GM12878 (cell line): ENCODE data around the gene MYO1D. TPM values are rescaled to one million over a fixed set of nuclear protein-coding genes. Genes with fewer than 3 reads are reported as not detected.

Experiments
- ATAC-seq: fragments of 200-7000 bp; cut with Tn5 transposase; 3 replicates; pipeline ENCODE4 v1.9.1; 2020; ENCODE audit warnings: mild to moderate bottlenecking, moderate library complexity
- BruUV-seq: library from RNA; stranded (reverse); fragments of 400-500 nt; replicated peaks from 2 replicates; lab custom pipeline; 2021; lab: Mats Ljungman, UMichigan
- CTCF ChIA-PET: fragments of 300-600 bp; sonication (Branson Sonifier 250); formaldehyde crosslinking; extraction: SDS; loops from one replicate; lab custom pipeline; 2021; ENCODE audit warnings: inconsistent platforms; lab: Yijun Ruan, JAX
- POLR2A ChIA-PET: fragments of 350-600 bp; formaldehyde crosslinking; extraction: SDS; loops from one replicate; lab custom pipeline; 2021; ENCODE audit warnings: inconsistent platforms; lab: Charles Lee
- RAD21 ChIA-PET: fragments of 300-600 bp; sonication (Branson Sonifier 250); formaldehyde crosslinking; loops from one replicate; lab custom pipeline; 2023; ENCODE audit warnings: antibody characterized with exemption; ENCODE audit not compliant: unreplicated experiment; lab: Charles Lee
- SMC1A ChIA-PET: fragments of 300-600 bp; sonication (Branson Sonifier 250); formaldehyde crosslinking; loops from one replicate; lab custom pipeline; 2023; ENCODE audit not compliant: unreplicated experiment, uncharacterized antibody; lab: Charles Lee
- DNase-seq: peaks from one replicate; pipeline ENCODE4 v3.0.0-alpha.2; 2011; ENCODE audit warnings: low read depth, low spot score
- FAIRE-seq: peaks from 3 replicates; lab custom pipeline; 2011; peaks lifted over from hg19 to GRCh38; lab: Jason Lieb, UNC
- H2AFZ ChIP-seq: 2 replicates; pipeline ENCODE4 v1.6.0; 2011; ENCODE audit warnings: low read depth, low read length, control low read depth; ENCODE audit not compliant: control insufficient read depth
- H3K27ac ChIP-seq: 2 replicates; pipeline ENCODE4 v1.5.1; 2011; ENCODE audit warnings: control low read depth; ENCODE audit not compliant: control insufficient read depth, insufficient read depth
- H3K27me3 ChIP-seq, 2 experiments: replicated peaks in 1 of 2; 2 replicates each; pipeline versions ENCODE4 v1.6.0 to v1.6.1; 2011; ENCODE audit warnings: low read length in 1 of 2; ENCODE audit not compliant: control insufficient read depth in 2 of 2, insufficient read depth in 2 of 2
- H3K36me3 ChIP-seq, 2 experiments: 2 replicates each; pipeline ENCODE4 v1.5.1; 2011; ENCODE audit warnings: low read length in 1 of 2; ENCODE audit not compliant: control insufficient read depth in 2 of 2, insufficient read depth in 2 of 2
- H3K4me1 ChIP-seq: 2 replicates; pipeline ENCODE4 v1.6.1; 2011; ENCODE audit warnings: mild to moderate bottlenecking, low read length, moderate library complexity, mixed read lengths; ENCODE audit not compliant: control insufficient read depth, insufficient read depth
- H3K4me2 ChIP-seq: 2 replicates; pipeline ENCODE4 v1.6.0; 2011; ENCODE audit warnings: control low read depth; ENCODE audit not compliant: control insufficient read depth, insufficient read depth
- H3K4me3 ChIP-seq: fragments of 200-600 bp; sonication (generic); 2 replicates; pipeline ENCODE4 v1.5.1; 2016
- H3K79me2 ChIP-seq: 2 replicates; pipeline ENCODE4 v1.6.0; 2011; ENCODE audit warnings: low read length; ENCODE audit not compliant: control insufficient read depth, insufficient read depth
- H3K9ac ChIP-seq: 2 replicates; pipeline ENCODE4 v1.8.0; 2011; ENCODE audit warnings: low read length, control low read depth, mixed read lengths; ENCODE audit not compliant: control insufficient read depth, insufficient read depth
- H3K9me3 ChIP-seq: replicated peaks from 3 replicates; pipeline ENCODE4 v1.5.1; 2011; ENCODE audit warnings: mild to moderate bottlenecking, low read length; ENCODE audit not compliant: control insufficient read depth, insufficient read depth
- H4K20me1 ChIP-seq: 2 replicates; pipeline ENCODE4 v1.6.0; 2011; ENCODE audit not compliant: control insufficient read depth, insufficient read depth
- DPF2 ChIP-seq: fragments of 450-650 bp; IDR thresholded peaks from 2 replicates; pipeline ENCODE4 v1.6.1; 2017; ENCODE audit warnings: mild to moderate bottlenecking
- GATAD2B ChIP-seq: fragments of 450-650 bp; conservative IDR thresholded peaks from 2 replicates; pipeline ENCODE4 v1.6.1; 2017; ENCODE audit warnings: low read depth, mild to moderate bottlenecking, moderate library complexity
- MYB ChIP-seq: fragments of 150-350 bp; IDR thresholded peaks from 2 replicates; pipeline ENCODE4 v1.6.1; 2014; ENCODE audit warnings: mild to moderate bottlenecking, low read depth, low read length, borderline replicate concordance
- RELA ChIP-seq: fragments of 450-650 bp; IDR thresholded peaks from 2 replicates; pipeline ENCODE4 v1.8.0; 2014; ENCODE audit warnings: borderline replicate concordance; ENCODE audit not compliant: partially characterized antibody
- SREBF1 ChIP-seq: IDR thresholded peaks from 2 replicates; pipeline ENCODE4 v1.6.1; 2012; ENCODE audit warnings: mild to moderate bottlenecking, low read length
- WRNIP1 ChIP-seq: IDR thresholded peaks from 2 replicates; pipeline ENCODE4 v1.6.1; 2011; ENCODE audit warnings: low read depth, low read length, improper control_type of control experiment, borderline replicate concordance
- YY1 ChIP-seq: IDR thresholded peaks from 2 replicates; pipeline ENCODE4 v1.6.1; 2011; ENCODE audit warnings: low read depth, mild to moderate bottlenecking, low read length
- WGBS: methylation state at CpG from one replicate; pipeline ENCODE4 v1.1.6; 2016; ENCODE audit warnings: low lambda C conversion rate; ENCODE audit not compliant: insufficient replicate concordance, insufficient coverage; ENCODE audit errors: missing lambda C conversion rate; 5-methylcytosine and 5-hydroxymethylcytosine counted together
- in situ Hi-C: fragments of 300-500 bp; cut with MboI; formaldehyde crosslinking; loops from 9 replicates; pipeline ENCODE4 v1.14.3; 2018; ENCODE audit warnings: mixed read lengths
- intact Hi-C: fragments of 100-400 bp; cut with micrococcal nuclease; formaldehyde crosslinking; loops from one replicate; pipeline ENCODE4 v1.14.2; 2022; ENCODE audit not compliant: unreplicated experiment
- polyA plus RNA-seq, 11 experiments: library from polyadenylated mRNA; depleted of rRNA in 4 of 11; unstranded in 6 of 11; stranded (reverse) in 5 of 11; fragments of >200 nt; fragmentation: Nextera tagmentation in 4 of 11; fragmentation: Illumina TruSeq in 1 of 11; extraction: Ambion mirVana in 4 of 11; extraction: Trizol in 1 of 11; gene quantifications; 1 replicate in 1 of 11; 2 replicates in 10 of 11; pipeline versions ENCODE4 v1.2.1 to v1.2.3, GENCODE V29; 2011 to 2016; ENCODE audit warnings: inconsistent platforms in 2 of 11, missing spikeins in 2 of 11, low read depth in 1 of 11
- total RNA-seq, 4 experiments: library from RNA; depleted of rRNA in 3 of 4; stranded (reverse); fragments of >200 nt in 3 of 4; fragmentation: Illumina TruSeq in 1 of 4; extraction: Trizol in 1 of 4; gene quantifications; 2 replicates each; pipeline versions ENCODE4 v1.2.1 to v1.2.3, GENCODE V29; 2013 to 2021
- TF ChIP-seq, protein P1 (sequence below): fragments of 450-650 bp; IDR thresholded peaks from 2 replicates; pipeline ENCODE4 v1.6.1; 2017; ENCODE audit warnings: mild to moderate bottlenecking

The MYO1D gene
- total and polyA plus RNA-seq, 10 of the 15 experiments (the other 5 are each of a cell fraction or from before 2014, with no cell fraction given) = 1.8 to 37.7 (median 25.4) TPM

GRCh38 chr17:32546031-32546444 is 330.9 kb downstream of the MYO1D start:
- intact Hi-C loops = no loop called here
- ATAC-seq = no peak
- no peak for FAIRE-seq
- Histone ChIP-seq H3K9me3 (no peaks in the 10 kb centered on the region), H4K20me1 (no peaks in the 10 kb centered on the region), H3K27ac (no peak overlapping the region), H3K36me3 (no peaks in the 10 kb centered on the region), H3K4me1 (peaks cover 6% of the 10 kb centered on the region), H3K79me2 (no peaks in the 10 kb centered on the region), H3K4me2 (no peak overlapping the region), H2AFZ (no peak overlapping the region), H3K9ac (no peak overlapping the region), H3K4me3 (no peak overlapping the region), H3K27me3 (no peaks in the 10 kb centered on the region)
- ChIA-PET POLR2A (interaction anchor here (0.6 to 1.7 kb wide), 12 partner anchors 9 to 313 kb away, joined by 3 to 10 read pairs (median 4); partner anchors contain the start of gene PSMD11), CTCF (interaction anchor here (1.0 to 1.4 kb wide), 2 partner anchors 12 to 113 kb away, joined by 3 to 5 read pairs; no protein-coding TSS in a partner anchor), RAD21 (interaction anchor here (0.6 to 1.3 kb wide), 5 partner anchors 8 to 42 kb away, joined by 3 read pairs; no protein-coding TSS in a partner anchor), SMC1A (interaction anchor here (0.8 to 2.7 kb wide), 6 partner anchors 10 to 60 kb away, joined by 3 to 10 read pairs (median 9); partner anchors contain the start of gene CDK5R1)
- no TSS peak for BruUV-seq
- no peak for TF ChIP-seq YY1
- no peak for TF ChIP-seq RELA
- TF ChIP-seq DPF2 = no peak
- TF ChIP-seq WRNIP1 = no peak
- TF ChIP-seq, protein P1, sequence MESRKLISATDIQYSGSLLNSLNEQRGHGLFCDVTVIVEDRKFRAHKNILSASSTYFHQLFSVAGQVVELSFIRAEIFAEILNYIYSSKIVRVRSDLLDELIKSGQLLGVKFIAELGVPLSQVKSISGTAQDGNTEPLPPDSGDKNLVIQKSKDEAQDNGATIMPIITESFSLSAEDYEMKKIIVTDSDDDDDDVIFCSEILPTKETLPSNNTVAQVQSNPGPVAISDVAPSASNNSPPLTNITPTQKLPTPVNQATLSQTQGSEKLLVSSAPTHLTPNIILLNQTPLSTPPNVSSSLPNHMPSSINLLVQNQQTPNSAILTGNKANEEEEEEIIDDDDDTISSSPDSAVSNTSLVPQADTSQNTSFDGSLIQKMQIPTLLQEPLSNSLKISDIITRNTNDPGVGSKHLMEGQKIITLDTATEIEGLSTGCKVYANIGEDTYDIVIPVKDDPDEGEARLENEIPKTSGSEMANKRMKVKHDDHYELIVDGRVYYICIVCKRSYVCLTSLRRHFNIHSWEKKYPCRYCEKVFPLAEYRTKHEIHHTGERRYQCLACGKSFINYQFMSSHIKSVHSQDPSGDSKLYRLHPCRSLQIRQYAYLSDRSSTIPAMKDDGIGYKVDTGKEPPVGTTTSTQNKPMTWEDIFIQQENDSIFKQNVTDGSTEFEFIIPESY = no peak
- TF ChIP-seq GATAD2B = no peak
- no peak for TF ChIP-seq MYB
- TF ChIP-seq SREBF1 = no peak
- 82% methylated on average over 8 of the region's 8 CpGs for WGBS
- in situ Hi-C loops = no loop called here
- no peak for DNase-seq
